GM19239 (cell line): ENCODE measurements around the gene TFAP2A.

ENCODE experiments used
- DNase-seq: peaks from one replicate; pipeline ENCODE4 v3.0.0; 2011; ENCODE audit warnings: low spot score; ENCODE audit not compliant: insufficient read length
- FAIRE-seq: peaks from 2 replicates; lab custom pipeline; 2011; peaks lifted over from hg19 to GRCh38; lab: Jason Lieb, UNC

Gene TFAP2A

GRCh38 chr6:10350720-10351119 lies 64.2 kb downstream of the TFAP2A start:
- FAIRE-seq (no peak), DNase-seq (no peak)

GRCh38 chr6:10347561-10348327 lies 67.1 kb downstream of the TFAP2A start:
- DNase-seq (no peak), FAIRE-seq (no peak)
